ENCODE results near the gene GGT6.
A peak's percentile ranks its signal among the peaks of the same experiment; 100 is the strongest.

The GGT6 gene

GRCh38 chr17:4519361-4519788 is 41.0 kb downstream of the GGT6 start:
- no peak for DNase-seq

GRCh38 chr17:4518901-4519300 is 41.5 kb downstream of the GGT6 start:
- DNase-seq = no peak

GRCh38 chr17:4516735-4517134 is 43.6 kb downstream of the GGT6 start:
- no peak for DNase-seq

- DNase-seq = no peak
Measured at GRCh38 chr17:4515501-4515900, 44.9 kb downstream of the GGT6 start.

- no peak for DNase-seq
Measured at GRCh38 chr17:4514779-4515178, 45.6 kb downstream of the GGT6 start.

GRCh38 chr17:4514206-4514605 is 46.2 kb downstream of the GGT6 start:
- DNase-seq = no peak

- DNase-seq = no peak
Measured at GRCh38 chr17:4513113-4514032, 47.0 kb downstream of the GGT6 start.

GRCh38 chr17:4512156-4513112 is 47.9 kb downstream of the GGT6 start:
- DNase-seq = no peak

- DNase-seq = no peak
Measured at GRCh38 chr17:4511199-4511932, 49.0 kb downstream of the GGT6 start.

GRCh38 chr17:4510618-4510941 is 49.8 kb downstream of the GGT6 start:
- no peak for DNase-seq

- no peak for DNase-seq
Measured at GRCh38 chr17:4509923-4510617, 50.3 kb downstream of the GGT6 start.

GRCh38 chr17:4509401-4509800 is 51.0 kb downstream of the GGT6 start:
- DNase-seq = peak; percentile 23

GRCh38 chr17:4508207-4508606 is 52.2 kb downstream of the GGT6 start:
- DNase-seq = no peak

- no peak for DNase-seq
Measured at GRCh38 chr17:4507361-4508111, 52.8 kb downstream of the GGT6 start.
